ENCODE measurements around the gene IL3RA.

Gene IL3RA

GRCh38 chrX:1354036-1355019 is 17.7 kb downstream of the IL3RA start:
- Histone ChIP-seq H3K27ac (ENCODE audit: low read depth, low read length, poor library complexity, severe bottlenecking) (no peak overlapping the region), H3K79me2 (ENCODE audit: insufficient read depth, low read length) (no peaks in the 10 kb centered on the region), H3K4me2 (ENCODE audit: low read length) (no peak overlapping the region), H3K9ac (ENCODE audit: low read length) (no peak overlapping the region), H3K9me3 (ENCODE audit: low read length) (no peaks in the 10 kb centered on the region), H3K27me3 (ENCODE audit: insufficient read depth, low read length) (no peaks in the 10 kb centered on the region), H4K20me1 (ENCODE audit: insufficient read depth, low read length) (no peaks in the 10 kb centered on the region), H3K4me1 (ENCODE audit: insufficient read depth, low read length, severe bottlenecking) (no peaks in the 10 kb centered on the region), H3K9me2 (ENCODE audit: low read depth, low read length) (no peaks in the 10 kb centered on the region), H3K4me3 (ENCODE audit: low read depth, low read length, poor library complexity, severe bottlenecking) (no peak overlapping the region), H2AFZ (ENCODE audit: low read length) (no peak overlapping the region), H3K36me3 (ENCODE audit: insufficient read depth, low read length) (no peaks in the 10 kb centered on the region), H3F3A (ENCODE audit: insufficient read depth, low read length) (no peaks in the 10 kb centered on the region)
- no peak for TF ChIP-seq EZH2 (IDR thresholded peaks at IDR 0.05; ENCODE audit: borderline replicate concordance, low read length)
- TF ChIP-seq, protein P1, sequence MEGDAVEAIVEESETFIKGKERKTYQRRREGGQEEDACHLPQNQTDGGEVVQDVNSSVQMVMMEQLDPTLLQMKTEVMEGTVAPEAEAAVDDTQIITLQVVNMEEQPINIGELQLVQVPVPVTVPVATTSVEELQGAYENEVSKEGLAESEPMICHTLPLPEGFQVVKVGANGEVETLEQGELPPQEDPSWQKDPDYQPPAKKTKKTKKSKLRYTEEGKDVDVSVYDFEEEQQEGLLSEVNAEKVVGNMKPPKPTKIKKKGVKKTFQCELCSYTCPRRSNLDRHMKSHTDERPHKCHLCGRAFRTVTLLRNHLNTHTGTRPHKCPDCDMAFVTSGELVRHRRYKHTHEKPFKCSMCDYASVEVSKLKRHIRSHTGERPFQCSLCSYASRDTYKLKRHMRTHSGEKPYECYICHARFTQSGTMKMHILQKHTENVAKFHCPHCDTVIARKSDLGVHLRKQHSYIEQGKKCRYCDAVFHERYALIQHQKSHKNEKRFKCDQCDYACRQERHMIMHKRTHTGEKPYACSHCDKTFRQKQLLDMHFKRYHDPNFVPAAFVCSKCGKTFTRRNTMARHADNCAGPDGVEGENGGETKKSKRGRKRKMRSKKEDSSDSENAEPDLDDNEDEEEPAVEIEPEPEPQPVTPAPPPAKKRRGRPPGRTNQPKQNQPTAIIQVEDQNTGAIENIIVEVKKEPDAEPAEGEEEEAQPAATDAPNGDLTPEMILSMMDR (IDR thresholded peaks at IDR 0.05; ENCODE audit: low read length), result no peak

DNA sequence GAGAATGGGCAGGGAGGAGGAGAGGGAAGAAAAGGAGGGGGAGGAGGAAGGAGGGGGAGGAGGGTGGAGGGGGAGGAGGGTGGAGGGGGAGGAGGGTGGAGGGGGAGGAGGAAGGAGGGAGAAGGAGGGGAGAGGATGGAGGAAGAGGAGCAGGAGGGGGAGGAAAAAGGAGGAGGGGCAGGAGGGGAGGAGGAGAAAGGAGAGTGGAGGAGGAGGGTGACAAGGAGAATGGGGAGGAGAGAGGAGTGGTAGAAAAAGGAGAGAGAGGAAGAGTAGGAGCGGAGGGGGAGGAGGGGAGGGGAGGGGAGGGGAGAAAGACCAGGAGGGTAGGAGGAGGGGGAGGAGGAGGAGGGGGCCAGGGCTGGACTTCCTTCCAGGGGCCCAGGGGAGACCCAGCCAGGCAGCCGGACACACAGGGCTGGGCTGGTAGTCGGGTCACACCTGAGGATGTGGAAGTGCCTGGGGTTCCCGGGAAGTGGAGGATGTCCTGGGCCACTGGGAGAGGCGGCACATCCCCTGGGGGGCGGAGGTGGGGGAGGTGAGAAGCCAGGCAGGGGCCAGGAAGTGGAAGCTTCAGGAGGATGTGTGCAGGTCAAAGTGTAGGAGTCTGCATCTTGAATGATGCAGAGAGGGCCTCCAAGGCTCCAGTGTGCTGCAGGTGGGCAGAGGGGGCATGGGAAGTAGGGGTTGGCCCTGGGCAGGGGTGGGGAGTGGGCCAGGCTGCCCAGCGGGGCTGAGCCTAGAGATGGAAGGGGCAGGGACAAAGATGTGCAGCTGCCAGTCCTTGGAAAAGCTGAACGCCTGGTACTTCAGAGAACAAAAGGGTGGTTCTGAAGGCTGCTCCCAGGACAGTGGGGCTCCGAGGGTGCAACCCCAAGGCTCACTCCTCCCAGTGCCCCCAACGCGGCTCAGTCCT is 18.8 kb downstream of the IL3RA start:
- TF ChIP-seq EZH2 (IDR thresholded peaks at IDR 0.05; ENCODE audit: borderline replicate concordance, low read length), result no peak
- TF ChIP-seq, protein P1 (IDR thresholded peaks at IDR 0.05; ENCODE audit: low read length), result no peak
- Histone ChIP-seq H2AFZ (ENCODE audit: low read length) (no peak overlapping the region), H3K27ac (ENCODE audit: low read depth, low read length, poor library complexity, severe bottlenecking) (no peak overlapping the region)

GRCh38 chrX:1357993-1358392 is 21.4 kb downstream of the IL3RA start:
- Histone ChIP-seq H3F3A (ENCODE audit: insufficient read depth, low read length) (no peaks in the 10 kb centered on the region), H3K79me2 (ENCODE audit: insufficient read depth, low read length) (no peaks in the 10 kb centered on the region), H3K36me3 (ENCODE audit: insufficient read depth, low read length) (no peaks in the 10 kb centered on the region), H3K4me3 (ENCODE audit: low read depth, low read length, poor library complexity, severe bottlenecking) (no peak overlapping the region), H3K4me2 (ENCODE audit: low read length) (no peak overlapping the region), H3K27me3 (ENCODE audit: insufficient read depth, low read length) (no peaks in the 10 kb centered on the region), H3K9ac (ENCODE audit: low read length) (no peak overlapping the region), H4K20me1 (ENCODE audit: insufficient read depth, low read length) (no peaks in the 10 kb centered on the region), H3K9me2 (ENCODE audit: low read depth, low read length) (no peaks in the 10 kb centered on the region), H2AFZ (ENCODE audit: low read length) (no peak overlapping the region), H3K27ac (ENCODE audit: low read depth, low read length, poor library complexity, severe bottlenecking) (no peak overlapping the region), H3K4me1 (ENCODE audit: insufficient read depth, low read length, severe bottlenecking) (no peaks in the 10 kb centered on the region), H3K9me3 (ENCODE audit: low read length) (no peaks in the 10 kb centered on the region)
- TF ChIP-seq EZH2 (IDR thresholded peaks at IDR 0.05; ENCODE audit: borderline replicate concordance, low read length), result no peak
- TF ChIP-seq, protein P1 (IDR thresholded peaks at IDR 0.05; ENCODE audit: low read length), result no peak

More for the DNA sequence above, 18.8 kb downstream of the IL3RA start:
- Histone ChIP-seq H3K4me2 (ENCODE audit: low read length) (no peak overlapping the region), H3K9me3 (ENCODE audit: low read length) (no peaks in the 10 kb centered on the region), H3K36me3 (ENCODE audit: insufficient read depth, low read length) (no peaks in the 10 kb centered on the region), H3K4me1 (ENCODE audit: insufficient read depth, low read length, severe bottlenecking) (no peaks in the 10 kb centered on the region), H4K20me1 (ENCODE audit: insufficient read depth, low read length) (no peaks in the 10 kb centered on the region), H3K4me3 (ENCODE audit: low read depth, low read length, poor library complexity, severe bottlenecking) (no peak overlapping the region), H3K79me2 (ENCODE audit: insufficient read depth, low read length) (no peaks in the 10 kb centered on the region), H3K9me2 (ENCODE audit: low read depth, low read length) (no peaks in the 10 kb centered on the region), H3K9ac (ENCODE audit: low read length) (no peak overlapping the region), H3K27me3 (ENCODE audit: insufficient read depth, low read length) (no peaks in the 10 kb centered on the region), H3F3A (ENCODE audit: insufficient read depth, low read length) (no peaks in the 10 kb centered on the region)
